ENCODE measurements around the gene ADISSP. TPM values are rescaled to one million over a fixed set of nuclear protein-coding genes. Genes with fewer than 3 reads are reported as not detected.
A peak's percentile ranks its signal among the peaks of the same experiment; 100 is the strongest.

ADISSP gene
- total and polyA plus RNA-seq, 11 donors = 7.8 to 22.2 (median 13.7) TPM

DNA sequence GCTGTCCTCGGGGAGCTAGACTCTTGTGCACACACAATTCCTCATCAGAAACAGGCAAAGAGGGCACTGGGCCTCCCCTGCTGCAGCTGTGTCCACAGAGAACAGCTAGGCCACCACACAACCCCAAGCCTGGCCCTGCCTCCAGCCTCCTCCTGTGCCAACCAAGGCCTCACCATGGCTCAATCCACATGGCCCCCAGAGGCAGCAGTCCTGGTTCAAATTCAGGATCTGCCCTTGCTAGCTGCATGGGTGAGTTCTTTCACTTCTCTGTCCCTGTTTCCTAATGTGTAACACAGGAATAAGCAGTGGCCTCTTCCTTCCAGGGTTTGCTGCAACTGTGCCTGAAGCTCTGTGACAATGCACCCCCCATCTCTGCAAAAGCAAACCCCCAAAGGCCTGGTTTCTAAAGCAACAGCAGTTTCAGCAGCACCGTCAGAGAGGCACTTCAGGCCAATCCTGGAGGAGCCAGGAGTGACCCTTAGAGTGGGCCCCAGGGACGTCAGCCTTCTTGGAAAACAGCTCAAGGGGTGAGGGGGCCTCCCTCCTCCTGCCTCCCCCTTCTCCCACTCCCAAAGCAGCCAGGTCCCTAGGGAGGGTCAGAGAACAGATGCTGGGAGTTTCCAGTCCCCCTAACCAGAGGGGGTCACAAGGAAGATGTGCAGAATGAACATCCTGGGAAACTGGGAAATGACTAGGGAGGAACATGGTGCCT is 2.2 kb downstream of the ADISSP start:
- peak; percentile 63 to 83 (median 70) for DNase-seq
- peak overlapping the region in 8 of 12 donors; percentile 28 to 96 (median 77) for H3K27ac ChIP-seq

GRCh38 chr20:3764659-3765058 is 2.9 kb downstream of the ADISSP start:
- peak overlapping the region in 8 of 12 donors; percentile 16 to 96 (median 48) for H3K27ac ChIP-seq
- intact Hi-C loops (cut with DNase I) = loop anchor here in 4 of 10 donors (5.0 kb wide), 3 partner anchors 47 to 87 kb away; partner anchors contain the start of gene SIGLEC1 (in 1 of the 4)
- 84 to 97% (median 90%) methylated on average over 3 of the region's 3 CpGs for WGBS, 4 donors
- ATAC-seq = no peak
- peaks cover 0 to 4% (median 0%) of the 10 kb centered on the region in 9 donors for H3K36me3 ChIP-seq
- peaks cover 0 to 47% (median 22%) of the 10 kb centered on the region in 12 donors for H3K4me1 ChIP-seq
- H3K4me3 ChIP-seq = no peak overlapping the region
- no peaks in the 10 kb centered on the region for H3K9me3 ChIP-seq
- peak in 1 of 5 donors; percentile 30 for DNase-seq
- H3K27me3 ChIP-seq = no peaks in the 10 kb centered on the region
- TF ChIP-seq, protein P1, sequence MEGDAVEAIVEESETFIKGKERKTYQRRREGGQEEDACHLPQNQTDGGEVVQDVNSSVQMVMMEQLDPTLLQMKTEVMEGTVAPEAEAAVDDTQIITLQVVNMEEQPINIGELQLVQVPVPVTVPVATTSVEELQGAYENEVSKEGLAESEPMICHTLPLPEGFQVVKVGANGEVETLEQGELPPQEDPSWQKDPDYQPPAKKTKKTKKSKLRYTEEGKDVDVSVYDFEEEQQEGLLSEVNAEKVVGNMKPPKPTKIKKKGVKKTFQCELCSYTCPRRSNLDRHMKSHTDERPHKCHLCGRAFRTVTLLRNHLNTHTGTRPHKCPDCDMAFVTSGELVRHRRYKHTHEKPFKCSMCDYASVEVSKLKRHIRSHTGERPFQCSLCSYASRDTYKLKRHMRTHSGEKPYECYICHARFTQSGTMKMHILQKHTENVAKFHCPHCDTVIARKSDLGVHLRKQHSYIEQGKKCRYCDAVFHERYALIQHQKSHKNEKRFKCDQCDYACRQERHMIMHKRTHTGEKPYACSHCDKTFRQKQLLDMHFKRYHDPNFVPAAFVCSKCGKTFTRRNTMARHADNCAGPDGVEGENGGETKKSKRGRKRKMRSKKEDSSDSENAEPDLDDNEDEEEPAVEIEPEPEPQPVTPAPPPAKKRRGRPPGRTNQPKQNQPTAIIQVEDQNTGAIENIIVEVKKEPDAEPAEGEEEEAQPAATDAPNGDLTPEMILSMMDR (IDR thresholded peaks at IDR 0.05) = no peak
- no peak for TF ChIP-seq POLR2A (IDR thresholded peaks at IDR 0.05)

More for the DNA sequence above, 2.2 kb downstream of the ADISSP start:
- H3K36me3 ChIP-seq = peaks cover 0 to 4% (median 0%) of the 10 kb centered on the region in 9 donors
- peaks cover 0 to 47% (median 22%) of the 10 kb centered on the region in 12 donors for H3K4me1 ChIP-seq
- intact Hi-C loops (cut with DNase I) = loop anchor here in 4 of 10 donors (5.0 kb wide), 3 partner anchors 48 to 88 kb away; partner anchors contain the start of gene SIGLEC1 (in 1 of the 4)
- no peaks in the 10 kb centered on the region for H3K9me3 ChIP-seq
- no peaks in the 10 kb centered on the region for H3K27me3 ChIP-seq
- 66 to 86% (median 75%) methylated on average over 3 of the region's 3 CpGs for WGBS, 4 donors
- TF ChIP-seq POLR2A (IDR thresholded peaks at IDR 0.05) = no peak
- TF ChIP-seq, protein P1 (IDR thresholded peaks at IDR 0.05) = no peak
- ATAC-seq = no peak
- H3K4me3 ChIP-seq = peak overlapping the region in 4 of 12 donors; percentile 3 to 78 (median 63)

DNA sequence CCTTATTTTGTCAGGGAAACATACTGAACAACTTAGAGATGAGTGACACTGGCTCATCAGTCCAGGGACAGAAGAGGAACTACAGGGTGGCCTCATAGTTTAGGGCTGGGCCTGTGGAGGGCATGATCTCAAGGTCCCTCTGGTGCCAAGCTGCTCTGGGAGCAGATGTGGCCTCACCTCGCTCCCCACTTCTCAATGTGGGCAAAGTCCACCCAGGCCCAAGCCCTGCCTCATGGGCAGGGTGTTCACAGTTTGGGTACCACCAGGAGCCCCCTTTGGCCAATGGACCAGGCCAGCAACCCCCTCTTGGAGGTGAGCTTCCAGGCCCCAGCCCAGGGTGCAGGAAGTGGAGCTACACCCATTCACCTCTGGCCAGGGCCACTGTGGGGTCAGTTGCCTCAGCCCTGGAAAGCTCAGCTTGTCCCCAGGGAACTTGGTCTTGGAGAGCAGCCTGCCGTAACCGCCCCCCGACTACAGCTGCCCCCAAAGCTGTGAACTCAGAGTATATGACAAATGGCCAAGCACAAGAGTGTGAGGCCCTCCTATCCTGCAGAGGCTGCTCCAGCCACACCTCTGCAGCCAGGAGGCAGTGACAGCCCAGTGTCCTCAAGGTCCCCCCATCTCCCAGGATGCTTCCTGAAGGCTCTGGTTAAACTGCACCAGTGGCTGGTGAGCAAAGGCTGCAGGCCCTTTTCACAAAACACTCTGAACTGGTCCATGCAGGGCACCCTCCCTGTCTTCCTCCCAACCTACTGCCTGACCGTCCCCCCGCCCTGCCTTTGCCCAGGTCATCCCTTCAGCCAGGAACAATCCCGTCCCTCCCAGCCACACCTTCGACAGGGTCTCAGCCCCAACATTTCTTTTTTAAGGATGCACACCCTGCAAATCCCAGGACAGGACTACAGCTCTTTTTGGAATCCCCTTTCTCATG is 3.6 kb downstream of the ADISSP start:
- TF ChIP-seq, protein P1 (IDR thresholded peaks at IDR 0.05) = no peak
- no peak for TF ChIP-seq POLR2A (IDR thresholded peaks at IDR 0.05)
- intact Hi-C loops (cut with DNase I) = no loop called here
- Histone ChIP-seq H3K4me1 (peaks cover 0 to 45% (median 22%) of the 10 kb centered on the region in 12 donors), H3K27me3 (no peaks in the 10 kb centered on the region), H3K4me3 (no peak overlapping the region), H3K36me3 (peaks cover 0 to 5% (median 0%) of the 10 kb centered on the region in 9 donors), H3K9me3 (no peaks in the 10 kb centered on the region), H3K27ac (peak overlapping the region in 6 of 12 donors; percentile 13 to 96 (median 48))
- ATAC-seq = no peak
- DNase-seq = peak in 2 of 5 donors; percentile 25 to 63
- WGBS, 4 donors = 75 to 85% (median 81%) methylated on average over 8 of the region's 8 CpGs

All from heart left ventricle (tissue), 16 donors.